GM21723 (cell line): ENCODE data around the gene DET1.
"Not testable (repeated sequence)": the region's sequence is repeated elsewhere in the genome, so short reads cannot be mapped to it uniquely, and the experiment has no call there.

Source experiments
- ATAC-seq: cut with Tn5 transposase; IDR thresholded peaks from one replicate; pipeline ENCODE4 v1.9.1; 2021; ENCODE audit warnings: mild to moderate bottlenecking, moderate library complexity; ENCODE audit not compliant: unreplicated experiment

DET1 gene

DNA sequence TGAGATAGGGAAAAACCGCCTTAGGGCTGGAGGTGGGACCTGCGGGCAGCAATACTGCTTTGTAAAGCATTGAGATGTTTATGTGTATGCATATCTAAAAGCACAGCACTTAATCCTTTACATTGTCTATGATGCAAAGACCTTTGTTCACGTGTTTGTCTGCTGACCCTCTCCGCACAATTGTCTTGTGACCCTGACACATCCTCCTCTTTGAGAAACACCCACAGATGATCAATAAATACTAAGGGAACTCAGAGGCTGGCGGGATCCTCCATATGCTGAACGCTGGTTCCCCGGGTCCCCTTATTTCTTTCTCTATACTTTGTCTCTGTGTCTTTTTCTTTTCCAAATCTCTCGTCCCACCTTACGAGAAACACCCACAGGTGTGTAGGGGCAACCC, 5.4 kb downstream of the DET1 start:
- ATAC-seq: not testable (repeated sequence)

DNA sequence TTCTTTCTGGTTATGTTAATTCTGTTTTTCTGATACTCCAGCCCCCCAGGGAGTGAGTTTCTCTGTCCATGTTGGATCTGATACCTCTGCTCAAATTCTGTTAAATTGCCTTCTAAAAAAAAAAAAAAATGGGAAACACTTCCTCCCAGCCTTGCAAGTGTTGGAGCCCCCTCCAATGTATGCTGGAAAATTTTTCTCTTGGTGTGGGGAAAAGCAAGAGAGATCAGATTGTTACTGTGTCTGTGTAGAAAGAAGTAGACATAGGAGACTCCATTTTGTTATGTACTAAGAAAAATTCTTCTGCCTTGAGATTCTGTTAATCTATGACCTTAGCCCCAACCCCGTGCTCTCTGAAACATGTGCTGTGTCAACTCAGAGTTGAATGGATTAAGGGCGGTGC, 6.1 kb downstream of the DET1 start:
- ATAC-seq: not testable (repeated sequence)

DNA sequence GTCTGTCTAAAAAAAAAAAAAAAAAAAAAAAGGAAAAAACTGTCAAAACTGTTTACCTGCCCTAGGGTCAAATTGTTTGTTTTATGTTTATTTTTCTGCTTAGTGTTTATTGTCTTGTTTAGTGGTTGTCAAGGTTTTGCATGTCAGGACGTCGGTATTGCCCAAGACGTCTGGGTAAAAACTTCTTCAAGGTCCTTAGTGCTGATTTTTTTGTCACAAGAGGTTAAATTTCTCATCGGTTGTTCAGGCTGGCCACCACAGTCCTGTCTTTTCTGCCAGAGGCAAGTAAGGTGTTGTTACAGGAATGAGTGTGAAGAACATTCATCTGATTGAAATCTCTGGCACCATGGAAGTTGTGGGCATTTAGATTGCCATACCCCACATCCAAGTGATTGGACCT, 7.0 kb downstream of the DET1 start:
- ATAC-seq: no peak

DNA sequence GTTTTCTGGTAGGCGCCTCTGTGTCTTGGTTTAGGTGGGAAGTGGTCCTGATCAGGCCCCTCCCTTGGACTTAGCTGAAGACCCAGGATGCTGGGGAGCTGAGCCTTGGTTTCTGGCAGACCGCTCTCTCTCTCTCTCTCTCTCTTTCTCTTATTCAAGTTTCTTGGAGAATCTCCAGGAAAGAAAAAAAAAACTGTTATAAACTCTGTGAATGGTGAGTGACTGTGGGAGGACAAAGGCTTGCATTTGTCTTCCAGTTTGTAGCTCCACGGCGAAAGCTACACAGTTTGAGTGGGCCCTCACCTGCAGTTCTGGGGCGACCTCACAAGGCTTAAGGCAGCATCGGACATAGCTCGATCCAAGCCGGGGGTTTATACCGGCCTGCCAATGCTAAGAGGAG, 7.5 kb downstream of the DET1 start:
- no peak for ATAC-seq

DNA sequence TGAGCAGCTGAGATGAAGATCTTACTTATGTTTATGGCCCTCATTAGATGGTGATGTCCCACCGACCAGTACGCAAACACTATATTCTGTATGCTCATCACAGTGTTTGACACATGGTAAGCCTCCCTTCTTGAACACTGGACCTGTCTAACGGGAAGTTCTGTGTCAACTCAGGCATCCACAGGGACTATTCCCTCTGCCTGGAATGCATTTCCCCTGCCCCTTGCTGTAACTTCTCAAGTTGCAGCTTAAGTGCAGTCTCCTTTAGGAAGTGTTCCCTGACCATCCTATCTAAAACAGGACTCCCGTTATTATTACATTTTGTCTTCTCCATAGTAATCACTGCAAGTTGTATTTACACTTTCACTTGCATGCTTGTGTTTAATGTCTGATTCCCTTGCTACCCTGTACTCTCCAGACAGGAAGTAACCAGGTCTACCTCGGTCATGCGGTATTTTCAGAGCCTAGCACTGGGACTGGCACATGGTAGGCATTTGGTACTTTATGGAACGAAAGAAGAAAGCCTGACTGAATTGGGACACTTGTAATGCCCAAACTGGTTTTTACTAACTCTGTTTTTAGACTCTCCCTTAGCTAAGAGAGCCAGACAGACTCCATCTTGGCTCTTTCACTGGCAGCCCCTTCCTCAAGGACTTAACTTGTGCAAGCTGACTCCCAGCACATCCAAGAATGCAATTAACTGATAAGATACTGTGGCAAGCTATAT, 8.7 kb downstream of the DET1 start:
- ATAC-seq: no peak

DNA sequence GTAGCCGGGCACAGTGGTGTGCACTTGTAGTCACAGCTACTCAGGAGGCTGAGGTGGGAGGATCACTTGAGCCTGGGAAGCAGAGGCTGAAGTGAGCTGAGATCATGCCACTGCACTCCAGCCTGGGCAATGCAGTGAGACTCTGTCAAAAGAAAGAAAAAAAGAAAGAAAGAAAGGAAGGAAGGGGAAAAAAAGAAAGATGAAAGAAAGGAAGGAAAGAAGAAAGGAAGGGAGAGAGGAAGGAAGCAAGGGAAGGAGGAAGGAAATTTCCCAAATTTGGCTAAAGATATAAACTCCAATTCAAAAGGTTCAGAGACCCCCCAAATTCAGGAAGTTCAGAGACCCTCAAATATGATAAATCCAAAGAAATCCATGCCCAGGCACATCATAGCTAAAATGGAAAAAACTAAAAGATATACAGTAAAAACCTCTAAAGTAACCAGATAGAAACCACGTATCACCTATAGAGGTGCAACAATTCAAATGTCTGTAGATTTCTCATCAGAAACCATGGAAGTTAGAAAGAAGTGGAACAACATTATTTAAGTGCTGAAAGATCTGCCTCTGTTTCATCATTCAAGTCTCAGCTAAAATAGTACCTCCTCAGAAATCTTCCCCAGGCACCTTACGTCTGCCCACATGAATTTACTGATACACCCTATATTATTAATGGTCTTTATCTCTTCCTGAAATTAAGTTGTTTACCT, 10.7 kb downstream of the DET1 start:
- ATAC-seq: no peak

DNA sequence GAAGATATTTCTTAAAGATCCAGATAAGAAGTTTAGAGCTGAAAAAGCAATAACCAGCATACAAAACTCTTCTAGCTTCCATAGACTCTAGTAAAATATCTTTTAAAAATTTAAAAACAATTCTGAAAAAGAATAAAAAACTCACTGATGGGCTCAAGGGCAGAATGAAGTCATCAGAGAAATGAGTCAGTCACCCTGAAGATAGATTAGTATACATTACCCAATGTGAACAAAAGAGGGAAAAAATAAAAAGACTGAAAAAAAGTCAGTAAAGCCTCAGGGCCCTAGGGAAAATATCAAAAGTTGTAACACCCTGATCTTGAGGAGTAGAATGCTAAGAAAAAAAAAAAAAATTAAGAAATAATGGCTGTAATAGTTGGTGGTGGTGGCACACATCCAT, 11.4 kb downstream of the DET1 start:
- ATAC-seq: no peak

DNA sequence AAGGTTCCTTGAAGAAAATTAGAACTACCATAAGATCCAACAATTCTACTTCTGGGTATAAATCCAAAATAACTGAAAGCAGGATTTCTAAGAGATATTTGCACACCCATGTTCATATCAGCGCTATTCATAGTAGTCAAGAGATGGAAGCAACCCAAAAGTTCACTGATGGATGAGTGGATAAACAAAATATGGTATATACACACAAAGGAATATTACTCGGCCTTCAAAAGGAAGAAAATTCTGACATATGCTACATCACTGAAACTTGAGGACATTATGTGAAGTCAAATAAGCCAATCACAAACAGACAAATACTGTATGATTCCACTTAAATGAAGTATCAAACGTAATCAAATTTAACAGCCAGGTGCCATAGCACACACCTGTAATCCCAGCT, 13.1 kb downstream of the DET1 start:
- ATAC-seq: no peak

DNA sequence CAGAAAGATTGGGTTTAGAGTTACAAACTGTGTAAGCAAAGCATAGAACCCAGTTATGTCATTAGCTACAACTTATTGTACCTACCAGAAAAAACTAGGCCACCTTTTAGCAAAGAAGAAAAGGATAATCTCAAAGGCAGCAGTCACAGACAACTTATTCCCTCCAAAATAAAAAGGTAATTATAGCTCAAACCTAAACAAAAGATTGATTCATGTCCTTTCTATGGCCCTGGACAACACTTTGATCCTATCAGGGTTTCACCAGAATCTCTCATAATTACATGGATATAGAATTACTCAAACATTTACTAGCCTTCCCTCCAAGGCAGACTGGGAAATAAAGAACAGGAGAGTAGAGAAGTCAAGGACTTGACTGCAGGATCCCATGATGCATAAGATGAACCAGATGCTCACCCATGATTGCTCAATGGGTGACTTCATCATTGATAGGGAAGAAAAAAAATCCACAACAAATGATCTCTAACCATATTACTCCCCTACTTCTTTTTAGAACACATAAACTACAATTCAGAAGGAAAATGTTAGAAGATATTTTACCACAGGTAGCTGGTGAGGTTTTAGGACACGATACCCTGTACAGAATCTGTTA, 17.4 kb downstream of the DET1 start:
- ATAC-seq: no peak

DNA sequence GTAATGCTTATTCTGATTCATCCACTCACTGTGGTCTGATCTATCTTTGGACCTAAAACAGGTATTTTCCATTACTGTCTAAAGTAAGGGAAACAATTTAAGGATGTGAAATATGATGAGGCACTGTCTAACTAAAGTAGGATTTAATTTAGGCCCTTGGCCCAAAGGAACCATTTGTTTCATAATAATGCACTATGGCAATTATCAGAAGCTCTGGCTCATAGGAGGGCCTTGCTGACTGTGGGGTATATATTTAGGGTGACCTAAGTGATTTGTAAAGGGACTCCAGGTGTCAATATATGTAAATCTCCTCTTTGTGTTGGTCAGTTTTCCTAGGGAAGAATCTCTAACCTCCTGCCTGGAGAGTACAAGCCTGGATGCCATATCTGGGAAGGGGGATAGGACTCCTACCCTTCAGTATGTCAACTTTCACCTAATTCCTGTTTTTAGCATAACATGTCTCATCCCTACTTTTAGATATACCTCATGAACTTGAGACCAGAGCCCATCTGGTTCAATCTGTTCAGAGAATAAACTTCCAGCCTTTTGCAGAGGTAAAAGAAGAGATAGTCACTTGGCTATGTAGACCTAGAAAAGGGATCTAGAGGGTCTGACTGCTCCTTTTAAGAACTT, 20.1 kb downstream of the DET1 start:
- ATAC-seq: no peak

DNA sequence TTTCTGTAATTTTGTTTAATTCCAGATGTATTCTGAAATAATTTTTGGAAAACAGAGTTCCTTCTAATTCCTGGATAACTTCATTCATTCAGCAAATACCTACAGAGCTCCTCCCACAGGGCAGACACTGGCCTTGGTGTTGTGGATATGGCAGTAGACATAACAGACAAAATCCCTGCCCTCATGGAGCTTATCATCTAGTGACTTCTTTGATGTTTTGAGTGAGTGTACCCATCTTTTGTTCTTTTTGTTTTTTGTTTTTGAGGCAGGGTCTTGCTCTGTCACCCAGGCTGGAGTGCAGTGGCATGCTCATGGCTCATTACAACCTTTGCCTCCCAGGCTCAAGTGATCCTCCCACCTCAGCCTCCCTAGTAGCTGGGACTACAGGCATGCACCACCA, 21.1 kb downstream of the DET1 start:
- no peak for ATAC-seq

DNA sequence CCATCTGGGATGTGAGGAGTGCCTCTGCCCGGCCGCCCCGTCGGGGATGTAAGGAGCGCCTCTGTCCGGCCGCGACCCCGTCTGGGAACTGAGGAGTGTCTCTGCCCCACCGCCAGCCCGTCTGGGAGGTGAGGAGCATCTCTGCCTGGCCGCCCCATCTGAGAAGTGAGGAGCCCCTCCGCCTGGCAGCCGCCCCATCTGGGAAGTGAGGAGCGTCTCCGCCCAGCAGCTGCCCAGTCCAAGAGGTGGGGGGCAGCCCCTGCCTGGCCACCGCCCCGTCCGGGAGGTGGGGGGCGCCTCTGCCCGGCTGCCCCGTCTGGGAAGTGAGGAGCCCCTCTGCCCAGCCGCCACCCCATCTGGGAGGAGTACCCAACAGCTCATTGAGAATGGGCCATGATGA, 22.4 kb downstream of the DET1 start:
- not testable (repeated sequence) for ATAC-seq

DNA sequence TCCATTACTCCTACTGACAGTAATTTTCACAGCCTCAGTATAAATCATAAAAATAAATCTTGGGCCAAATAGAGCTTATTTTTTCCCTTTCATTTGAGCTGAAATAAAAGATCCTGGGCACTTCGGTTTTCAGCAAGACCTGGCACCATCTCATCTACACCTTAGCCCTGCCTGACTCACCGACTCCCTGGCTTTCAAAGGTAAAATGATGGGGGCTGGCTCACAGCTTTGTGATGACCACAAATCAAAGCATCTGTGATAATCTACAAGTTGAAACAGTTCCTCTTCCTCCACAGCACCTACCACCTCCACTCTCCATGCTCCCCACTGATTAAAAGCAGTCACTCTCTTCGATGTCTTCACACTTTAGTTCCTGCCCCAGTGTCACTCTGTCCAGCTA, 27.6 kb downstream of the DET1 start:
- ATAC-seq: no peak

DNA sequence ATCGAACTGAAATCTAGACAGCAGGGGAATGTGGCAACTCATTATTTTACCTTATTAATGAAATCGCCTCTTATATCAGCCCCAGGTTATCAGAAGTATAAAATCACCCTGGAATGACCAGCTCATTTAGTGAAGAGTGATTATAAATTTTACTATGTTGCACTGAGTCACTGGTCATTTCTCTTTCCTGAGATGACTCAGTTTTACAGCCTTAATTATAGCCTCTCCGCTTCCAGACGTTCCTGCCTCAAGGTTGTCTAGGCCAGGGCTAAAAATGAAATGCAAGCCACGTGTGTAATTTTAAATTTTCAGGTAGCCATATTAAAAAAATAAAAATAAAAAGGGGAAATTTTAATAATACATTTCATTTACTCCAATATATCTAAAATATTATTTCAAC, 33.3 kb downstream of the DET1 start:
- no peak for ATAC-seq

DNA sequence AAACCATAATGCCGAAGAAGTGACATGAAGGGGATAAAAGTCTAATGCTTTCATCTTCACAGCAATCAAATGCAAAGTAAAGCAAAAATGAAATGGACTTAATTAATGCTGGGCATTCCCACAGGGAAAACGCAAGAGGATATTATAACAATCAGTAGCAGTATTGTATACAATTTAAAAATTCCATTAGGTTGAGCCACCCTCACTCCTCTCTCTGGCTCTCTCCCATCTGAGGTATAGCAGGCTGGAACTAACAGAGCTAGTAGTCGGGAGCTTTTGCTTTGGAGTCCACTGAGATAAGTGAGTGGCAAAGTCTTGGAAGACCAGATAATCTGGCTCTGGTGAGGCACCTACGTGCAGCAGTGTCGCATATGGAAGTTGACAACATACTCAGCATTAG, 33.9 kb downstream of the DET1 start:
- no peak for ATAC-seq

DNA sequence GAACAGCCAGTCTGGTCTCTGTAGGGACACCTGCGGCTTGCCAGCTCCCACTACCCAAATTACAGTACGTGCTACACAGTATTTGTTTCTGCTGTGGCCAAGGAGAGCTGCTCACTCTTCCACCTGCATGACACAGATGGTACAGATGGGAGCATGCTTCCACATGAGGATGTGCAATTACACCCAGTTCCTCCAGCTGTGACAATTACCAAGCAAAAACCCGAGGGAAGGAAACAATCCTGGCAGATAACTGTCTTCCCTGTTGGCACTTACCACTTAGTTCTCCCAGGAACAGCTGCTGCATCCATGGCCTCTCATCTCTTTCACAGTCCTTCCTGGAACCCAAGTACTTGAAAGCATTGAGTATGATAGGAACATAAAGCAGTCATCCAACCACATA, 34.4 kb downstream of the DET1 start:
- ATAC-seq: no peak

DNA sequence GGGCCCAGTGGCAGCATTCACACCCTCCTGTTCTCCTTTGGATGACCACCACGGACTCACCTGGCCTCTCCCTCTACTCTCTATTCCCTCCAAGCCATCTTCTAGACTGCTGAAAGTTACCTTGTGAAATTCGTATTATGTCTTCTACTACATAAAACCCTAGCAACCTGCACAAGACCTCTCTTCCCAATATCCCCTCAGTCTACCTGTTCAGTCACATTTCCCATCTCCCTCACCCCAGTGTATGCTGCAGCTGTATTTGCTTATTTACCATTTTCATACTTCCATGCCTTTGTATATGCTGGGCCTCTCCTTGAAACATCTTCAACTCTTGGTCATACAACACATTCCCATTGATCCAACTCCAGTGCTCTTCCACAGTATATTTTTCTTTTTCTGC, 35.3 kb downstream of the DET1 start:
- no peak for ATAC-seq

DNA sequence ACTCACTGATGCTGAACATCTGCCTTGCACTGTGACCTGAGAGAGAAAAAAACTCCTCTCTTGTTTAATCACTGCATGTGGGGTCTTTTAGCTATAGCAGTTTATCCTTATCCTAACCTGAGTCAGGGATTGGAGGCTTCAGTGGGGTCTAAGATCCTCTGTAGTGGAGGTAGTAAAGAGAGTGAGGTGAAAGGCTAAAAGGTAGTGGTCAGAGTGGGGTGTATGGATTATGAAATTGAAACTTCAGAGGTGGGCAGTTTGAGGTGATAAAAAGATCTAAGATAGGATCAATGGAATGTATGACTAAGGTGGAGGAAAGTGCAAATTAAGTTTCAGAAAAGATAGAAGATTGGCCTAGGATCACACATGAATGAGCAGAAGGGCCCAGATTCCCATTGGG, 36.5 kb downstream of the DET1 start:
- no peak for ATAC-seq

DNA sequence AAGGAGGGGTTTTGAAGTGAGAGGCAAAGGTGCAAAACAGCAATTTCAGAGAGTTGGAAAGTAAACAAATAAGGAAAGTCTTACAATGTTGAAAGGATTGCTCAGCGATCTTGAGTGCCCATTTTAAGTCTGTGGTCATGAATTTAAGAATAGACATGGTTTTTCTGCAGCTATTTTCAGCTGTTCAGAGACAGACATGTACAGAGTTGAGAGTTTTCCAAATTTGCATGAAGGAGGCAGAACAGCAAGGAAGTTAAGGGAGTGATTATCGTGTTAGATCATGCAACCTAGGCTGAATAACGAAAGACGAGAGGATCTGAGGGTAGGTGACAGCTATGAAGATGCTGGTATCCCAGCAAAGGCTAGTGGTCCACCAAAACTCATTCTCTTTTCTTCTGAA, 37.2 kb downstream of the DET1 start:
- ATAC-seq: no peak

DNA sequence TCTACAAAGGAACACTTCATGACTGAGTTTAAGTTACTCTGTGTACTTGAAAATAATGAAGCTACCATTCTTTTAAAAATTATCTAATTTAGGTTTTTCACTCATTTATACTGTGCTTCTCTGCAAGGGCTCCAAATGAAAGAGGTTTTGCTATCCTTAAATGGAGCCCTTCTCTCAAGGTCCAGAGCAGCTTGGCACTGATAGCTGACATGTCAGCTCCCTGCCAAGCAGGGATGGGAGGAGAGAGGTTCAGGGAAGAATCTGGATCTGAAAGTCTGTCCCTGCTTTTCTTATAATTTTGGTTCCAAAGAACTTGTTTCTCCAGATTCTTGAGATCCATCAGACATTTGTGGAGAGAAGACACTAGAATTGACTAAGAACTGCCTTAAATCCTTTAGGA, 39.9 kb downstream of the DET1 start:
- no peak for ATAC-seq

DNA sequence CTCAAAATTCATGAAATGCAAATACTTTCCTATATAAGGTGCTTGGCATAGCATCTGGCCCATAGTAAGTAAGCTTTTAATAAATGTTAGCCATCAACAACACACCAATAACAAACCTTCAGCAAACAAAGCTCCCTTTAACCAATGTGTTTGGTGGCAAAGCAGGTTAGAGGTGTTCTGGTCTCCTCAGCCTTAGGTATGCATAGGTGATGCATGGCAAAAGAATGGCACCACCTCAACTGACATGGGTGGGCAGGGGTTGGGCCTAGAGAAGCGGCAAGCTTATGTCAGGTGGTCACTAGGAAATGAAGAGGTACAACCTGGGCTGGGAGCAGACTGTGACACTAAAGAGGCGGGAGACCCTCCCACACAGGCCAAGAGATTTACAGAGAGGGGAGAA, 40.8 kb downstream of the DET1 start:
- no peak for ATAC-seq

DNA sequence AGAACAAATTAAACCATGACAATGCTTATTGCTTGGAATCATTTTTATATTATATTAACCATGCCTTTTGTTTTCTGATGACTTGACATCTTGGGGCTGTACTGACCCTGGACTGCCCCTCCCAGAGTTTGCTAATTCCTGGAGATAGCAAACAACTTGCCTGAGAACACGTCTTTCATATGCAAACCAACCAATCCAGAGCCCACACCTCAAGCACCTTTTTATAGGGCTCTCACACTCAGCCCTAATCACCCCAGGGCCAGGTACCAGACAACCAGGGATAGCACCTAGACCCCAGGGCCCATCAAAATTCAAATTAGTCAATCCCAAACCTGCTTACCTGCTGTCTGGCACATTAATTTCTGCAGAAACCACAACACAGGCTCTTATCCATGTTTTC, 42.0 kb downstream of the DET1 start:
- no peak for ATAC-seq
